ENCODE measurements around the gene DNAJB12.
"Not testable (repeated sequence)": the region's sequence is repeated elsewhere in the genome, so short reads cannot be mapped to it uniquely, and the experiment has no call there.

Gene DNAJB12

DNA sequence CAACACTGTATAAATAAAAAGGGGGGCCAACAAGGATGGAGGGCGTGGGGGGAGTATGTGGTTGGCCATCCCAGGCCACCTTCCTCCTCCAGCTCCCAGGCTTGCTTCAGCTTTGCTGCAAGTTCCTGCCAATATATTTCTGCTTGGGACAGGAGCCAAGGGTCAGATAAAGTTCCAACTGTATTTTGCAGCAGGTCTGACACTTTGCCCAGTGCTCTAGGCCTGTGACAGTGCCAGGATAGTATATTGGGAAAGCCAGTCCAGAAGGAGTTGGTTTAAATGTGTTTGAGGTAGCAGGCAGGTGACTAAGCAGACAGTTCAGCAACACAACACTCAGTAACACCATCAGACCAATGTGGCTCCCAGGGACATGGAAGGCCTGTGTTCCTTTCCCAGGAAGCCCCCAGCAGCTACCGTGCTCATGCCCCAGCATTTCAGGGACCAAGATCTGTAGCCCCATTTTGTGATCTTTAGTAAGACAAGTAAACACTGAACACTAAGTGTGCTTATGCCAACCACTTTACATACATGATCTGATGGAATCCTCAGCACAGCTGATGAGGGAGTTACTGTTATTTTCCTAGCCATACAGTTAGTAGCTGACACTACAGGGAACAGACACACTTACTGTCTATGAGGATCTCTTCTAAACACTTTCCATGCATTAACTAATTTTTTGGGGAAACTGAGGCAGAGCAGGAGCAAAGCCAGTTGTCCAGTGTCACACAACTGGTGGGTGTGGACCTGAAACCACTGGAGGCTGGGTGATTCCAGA is 38.9 kb downstream of the DNAJB12 start:
- DNase-seq = no peak

DNA sequence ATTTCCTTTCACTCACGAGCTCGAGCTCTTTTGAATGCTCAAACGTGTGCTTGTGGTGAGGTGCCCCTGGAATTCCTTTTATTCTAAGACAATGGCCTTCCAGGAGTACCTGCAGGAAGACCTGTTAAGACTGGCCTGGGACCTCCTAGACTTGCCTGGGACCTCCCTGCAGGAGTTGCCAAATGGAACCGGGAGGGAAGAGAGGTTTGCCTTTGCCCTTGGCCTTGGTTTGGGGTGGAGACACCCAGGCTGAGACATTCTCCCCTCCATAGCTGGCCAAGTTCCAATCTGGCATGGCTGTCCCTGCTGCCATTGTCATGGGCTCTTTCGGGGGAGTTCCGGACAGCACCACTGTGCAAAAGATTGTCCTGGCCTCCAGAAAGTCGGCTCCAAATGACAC is 39.7 kb downstream of the DNAJB12 start:
- no peak for DNase-seq

DNA sequence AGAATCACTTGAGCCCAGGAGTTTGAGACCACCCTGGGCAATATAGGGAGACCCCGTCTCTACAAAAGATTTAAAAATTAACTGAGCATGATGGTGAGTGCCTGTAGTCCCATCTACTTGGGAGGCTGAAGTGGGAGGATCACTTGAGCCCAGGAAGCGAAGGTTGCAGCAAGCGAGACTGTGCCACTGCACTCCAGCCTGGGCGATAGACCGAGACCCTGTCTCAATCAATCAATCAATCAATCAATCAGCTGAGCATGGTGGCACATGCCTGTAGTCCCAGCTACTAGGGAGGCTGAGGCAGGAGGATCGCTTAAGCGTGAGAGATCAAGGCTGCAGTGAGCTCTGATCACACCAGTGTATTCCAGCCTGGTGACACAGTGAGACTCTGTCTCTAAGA is 40.5 kb downstream of the DNAJB12 start:
- DNase-seq = no peak

DNA sequence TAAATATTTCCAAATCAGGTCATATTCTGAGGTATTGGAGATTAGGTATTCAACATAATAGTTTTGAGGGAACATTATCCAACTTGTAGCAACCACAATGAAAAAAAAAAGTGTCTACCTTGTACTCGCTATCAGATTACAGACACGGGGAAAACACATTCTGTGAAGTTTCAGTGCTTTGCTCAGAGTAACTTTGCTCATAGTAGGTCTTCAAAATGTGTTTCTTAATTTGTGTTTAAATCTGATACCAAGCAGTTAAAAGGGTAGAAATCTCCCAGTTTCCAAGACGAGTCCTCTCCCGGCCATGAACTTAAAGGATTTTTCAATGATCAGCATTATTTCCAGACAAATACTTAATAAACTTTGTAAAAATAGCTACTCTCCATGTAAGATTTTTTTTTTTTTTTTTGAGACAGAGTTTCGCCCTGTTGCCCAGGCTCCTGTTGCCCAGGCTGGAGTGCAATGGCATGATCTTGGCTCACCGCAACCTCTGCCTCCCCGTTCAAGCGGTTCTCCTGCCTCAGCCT is 41.8 kb downstream of the DNAJB12 start:
- DNase-seq = no peak

DNA sequence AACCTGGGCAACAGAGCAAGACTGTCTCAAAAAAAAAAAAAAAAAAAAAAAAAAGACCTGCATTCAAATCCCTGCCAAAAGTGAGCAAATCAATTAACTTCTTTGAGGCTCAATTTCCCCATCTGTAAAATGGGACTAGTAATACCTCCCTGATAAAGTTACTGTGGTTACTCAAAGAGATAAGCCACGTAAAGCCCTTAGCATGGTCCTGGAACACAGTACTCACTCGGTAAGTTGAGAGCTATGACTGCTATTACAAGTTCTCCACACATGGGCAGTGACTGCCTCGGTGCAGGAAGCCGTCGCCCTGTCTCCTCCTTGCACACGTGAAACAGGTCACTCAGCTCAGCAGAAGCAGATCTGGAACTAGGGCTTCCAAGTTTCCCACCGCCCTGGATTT is 43.1 kb downstream of the DNAJB12 start:
- no peak for DNase-seq

DNA sequence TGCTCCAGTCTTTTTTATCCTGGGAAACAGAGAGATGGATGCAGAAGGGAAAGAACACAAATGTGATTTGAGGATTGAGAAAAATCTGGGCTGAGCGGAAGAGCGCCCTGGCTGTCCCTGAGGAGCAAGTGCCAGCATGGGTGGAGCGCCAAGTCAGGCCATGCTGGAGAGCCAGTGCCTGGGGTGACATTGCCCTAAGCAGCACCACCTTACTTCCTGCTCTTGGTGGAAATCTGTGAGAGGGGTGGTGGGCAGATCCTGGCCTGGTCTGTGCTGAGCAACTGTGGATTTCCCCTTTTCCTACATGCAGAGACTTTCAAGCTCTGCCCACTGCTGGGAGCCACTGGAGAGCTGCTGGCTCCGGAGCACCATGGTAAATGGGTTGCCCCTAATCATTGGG is 44.1 kb downstream of the DNAJB12 start:
- DNase-seq = no peak

DNA sequence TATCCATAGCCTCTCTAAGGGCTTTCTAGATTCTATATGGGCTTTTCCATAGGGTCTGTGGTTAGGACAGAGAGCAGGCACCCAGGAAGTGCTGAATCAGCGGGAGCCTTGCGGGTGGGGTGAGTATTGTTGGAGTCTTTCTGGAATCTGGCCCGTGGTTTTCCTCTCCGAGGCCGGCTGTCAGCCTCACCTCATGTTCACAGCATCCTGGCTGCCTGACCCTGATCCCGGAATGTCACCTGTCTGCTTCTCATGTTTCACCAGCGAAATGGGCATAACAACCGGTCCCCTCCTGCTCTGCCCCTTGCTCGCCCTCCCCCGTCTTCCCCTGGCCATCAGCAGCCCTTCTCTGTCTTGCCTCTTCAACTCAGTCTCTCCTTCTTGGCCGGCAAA is 44.5 kb downstream of the DNAJB12 start:
- DNase-seq = no peak

DNA sequence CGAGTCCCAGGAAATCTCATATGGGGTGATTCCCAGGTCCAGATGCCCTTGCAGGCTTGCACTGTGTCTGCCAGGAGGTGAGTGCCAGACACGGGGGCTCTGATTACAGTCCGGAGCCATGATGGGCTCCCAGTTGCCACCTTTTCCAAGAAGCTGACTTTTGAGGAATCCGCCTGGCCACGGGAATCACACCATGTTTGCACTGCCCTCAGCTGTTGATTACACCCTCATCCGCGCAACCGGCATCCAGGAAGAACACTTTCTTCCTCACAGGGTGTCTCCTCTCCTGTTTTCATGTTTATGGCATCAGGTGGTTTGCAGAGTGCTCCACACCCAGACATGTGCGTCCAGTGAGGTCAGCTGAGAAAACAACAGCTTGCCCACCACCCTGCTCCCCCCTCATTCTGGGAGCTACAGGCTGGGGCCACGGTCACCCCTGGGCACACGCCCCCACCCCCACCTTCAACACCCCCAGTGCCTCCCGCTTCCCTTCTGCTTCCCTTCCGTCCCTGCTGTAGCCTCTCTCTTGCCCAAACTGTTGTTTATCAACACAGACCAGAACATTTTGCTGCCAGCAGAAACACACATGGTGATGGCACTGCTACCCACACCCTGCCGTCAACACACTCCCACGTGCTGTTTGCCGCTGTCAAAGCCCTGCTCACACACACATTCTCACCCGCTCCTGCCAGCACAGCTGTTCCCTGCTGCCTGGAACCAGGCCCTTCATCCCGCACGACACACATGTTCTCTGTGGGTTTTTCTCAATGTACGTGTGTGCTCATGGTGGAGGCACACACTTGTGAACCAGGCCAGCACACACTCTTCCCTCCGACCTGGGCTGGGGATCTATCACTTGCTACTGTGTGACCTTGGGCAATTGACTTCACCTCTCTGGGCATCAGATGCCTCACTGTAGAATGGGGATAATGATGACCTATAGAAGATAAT is 45.2 kb downstream of the DNAJB12 start:
- no peak for DNase-seq

DNA sequence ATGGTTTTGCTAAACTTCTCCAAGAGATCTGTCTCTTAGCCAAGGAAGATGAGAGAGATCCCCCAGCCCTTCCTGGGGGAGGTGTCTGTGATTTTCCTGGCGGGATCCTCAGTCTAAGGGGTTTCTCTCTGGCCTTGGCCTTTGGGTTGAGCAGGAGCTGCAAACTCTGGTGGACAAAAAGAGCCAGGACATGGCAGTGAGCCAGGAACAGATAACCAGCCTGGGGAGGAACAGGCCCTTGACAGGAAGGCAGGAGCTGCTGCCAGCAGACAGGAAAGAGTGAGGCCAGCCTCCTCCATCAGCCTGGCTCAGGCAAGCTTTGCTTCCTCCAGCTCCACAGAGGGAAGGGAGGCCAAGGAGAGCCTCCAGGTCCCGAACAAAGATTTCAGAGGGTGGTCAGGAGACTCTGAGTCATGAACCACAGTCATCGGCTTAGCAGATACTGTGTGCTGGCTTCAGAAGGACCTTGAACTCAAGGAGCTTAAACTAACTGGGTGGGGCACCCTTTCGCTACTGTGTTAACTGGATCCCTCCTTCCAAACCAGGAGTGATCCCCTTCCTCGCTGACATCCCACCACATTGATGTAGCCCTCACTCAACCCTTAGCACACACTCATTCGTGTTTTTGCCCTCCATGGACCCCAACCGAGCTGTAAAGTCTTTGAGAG is 46.3 kb downstream of the DNAJB12 start:
- DNase-seq = no peak

DNA sequence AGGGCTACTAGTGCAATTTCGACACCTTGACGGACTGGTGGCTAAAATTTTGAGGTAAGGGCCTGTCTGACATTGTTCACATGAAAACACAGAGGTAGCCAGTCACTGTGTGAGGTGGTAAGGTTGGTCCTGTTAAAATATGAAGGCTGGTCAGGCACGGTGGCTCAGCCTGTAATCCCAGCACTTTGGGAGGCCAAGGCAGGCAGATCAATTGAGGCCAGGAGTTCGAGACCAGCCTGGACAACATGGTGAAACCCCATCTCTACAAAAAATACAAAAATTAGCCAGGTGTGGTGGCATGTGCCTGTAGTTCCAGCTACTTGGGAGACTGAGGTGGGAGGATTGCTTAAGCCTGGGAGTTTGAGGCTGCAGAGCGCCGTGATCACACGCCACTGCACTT is 47.0 kb downstream of the DNAJB12 start:
- DNase-seq = not testable (repeated sequence)

DNA sequence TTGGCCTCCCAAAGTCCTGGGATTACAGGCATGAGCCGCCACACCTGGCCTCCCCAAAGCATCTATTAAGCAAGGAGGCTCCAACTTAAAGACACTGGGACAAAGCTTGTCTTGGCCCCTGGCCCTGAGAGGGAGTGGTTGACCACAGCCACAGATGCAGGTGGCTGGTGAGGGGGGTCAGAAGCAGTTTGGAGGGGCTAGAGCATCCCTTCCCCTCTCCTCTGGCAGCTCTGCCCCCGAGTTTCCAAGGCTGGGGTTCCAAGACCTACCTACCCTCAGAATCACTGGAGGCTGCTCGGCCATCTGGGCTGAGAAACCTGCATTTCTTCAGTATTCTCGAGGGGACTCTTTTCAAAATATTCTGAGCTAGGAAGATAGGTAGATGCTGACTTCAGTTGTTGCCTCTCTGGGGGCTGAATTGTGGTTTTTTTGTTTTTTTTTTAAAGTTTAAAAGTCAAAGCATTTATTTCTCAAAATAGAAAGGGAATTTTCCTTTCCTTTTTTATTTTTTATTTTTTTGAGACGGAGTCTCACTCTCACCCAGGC is 48.4 kb downstream of the DNAJB12 start:
- no peak for DNase-seq

DNA sequence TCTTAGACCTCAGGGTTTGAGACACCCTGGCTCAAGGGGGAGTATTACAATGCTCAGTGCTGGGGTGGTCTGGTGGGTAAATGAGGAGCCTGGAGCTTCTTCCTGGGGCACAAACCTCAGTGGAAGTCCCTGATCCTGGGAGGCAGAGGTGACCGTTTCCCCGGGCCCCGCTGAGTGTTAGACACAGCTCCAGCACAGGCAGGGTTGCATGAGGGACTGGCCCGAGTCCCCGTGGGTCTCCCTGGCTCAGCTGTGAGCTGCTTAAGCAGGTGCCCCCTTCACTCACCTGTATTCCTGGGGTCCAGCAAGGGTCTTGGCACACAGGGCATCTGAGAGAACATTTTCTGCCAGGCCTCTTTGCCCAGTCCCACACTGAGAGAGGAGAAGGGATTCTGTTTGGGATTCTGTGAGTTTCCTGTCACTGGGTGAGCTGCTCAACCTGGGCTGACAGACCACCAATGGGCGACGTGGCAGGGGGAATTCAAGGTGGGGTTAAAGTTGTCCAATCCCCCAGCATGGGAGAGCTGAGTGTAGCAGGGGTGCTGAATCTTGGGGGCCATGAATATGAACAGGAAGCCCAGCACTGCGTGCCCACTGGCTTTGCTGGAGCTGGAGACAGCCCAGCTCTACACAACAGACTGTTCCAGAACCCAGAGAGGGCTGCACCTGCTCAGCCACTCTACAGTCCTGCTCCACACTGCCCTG is 51.1 kb downstream of the DNAJB12 start:
- DNase-seq = no peak

DNA sequence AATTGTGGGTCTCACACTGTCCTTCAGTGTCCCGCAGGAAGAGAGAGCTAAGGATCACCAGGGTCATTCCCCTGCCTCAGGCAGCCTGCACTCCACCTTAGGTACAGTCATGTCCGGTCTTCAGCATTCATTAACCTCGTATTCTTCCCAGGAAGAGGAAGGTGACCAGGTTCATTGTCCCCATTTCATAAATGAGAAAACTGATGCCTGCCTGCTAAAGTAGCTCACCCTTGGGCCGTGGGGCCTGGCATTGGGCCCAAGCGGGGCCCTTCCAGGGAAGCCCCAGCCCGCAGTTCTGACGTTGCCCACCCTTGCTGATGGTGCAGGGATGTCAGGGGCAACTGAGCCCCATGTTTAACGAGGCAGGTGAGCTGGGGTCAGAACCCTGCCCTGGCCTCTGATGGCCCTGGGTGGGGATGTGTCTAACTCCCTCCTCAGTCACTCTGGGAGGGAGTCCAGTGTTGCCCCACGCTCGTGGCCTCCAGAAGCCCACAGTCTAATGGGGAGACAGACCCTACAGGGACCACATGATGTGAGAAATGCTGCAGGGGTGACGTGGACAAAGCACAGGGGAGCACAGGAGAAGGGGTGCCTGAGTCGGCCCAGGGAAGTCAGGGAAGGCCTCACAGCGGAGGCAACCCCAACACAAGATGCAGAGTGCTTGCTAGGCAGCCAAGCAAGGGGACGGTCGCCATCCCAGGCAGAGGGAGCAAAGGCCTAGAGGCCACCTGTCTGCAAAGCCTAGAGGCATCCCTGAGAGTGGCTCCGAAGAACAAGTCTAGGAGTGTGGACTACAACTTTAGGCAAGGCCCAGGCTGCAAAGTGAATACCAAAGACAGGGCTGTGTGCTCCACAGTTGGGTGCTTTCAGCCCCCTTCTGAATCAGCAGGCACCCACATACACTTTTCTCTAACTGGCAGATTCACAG is 55.9 kb downstream of the DNAJB12 start:
- no peak for DNase-seq

DNA sequence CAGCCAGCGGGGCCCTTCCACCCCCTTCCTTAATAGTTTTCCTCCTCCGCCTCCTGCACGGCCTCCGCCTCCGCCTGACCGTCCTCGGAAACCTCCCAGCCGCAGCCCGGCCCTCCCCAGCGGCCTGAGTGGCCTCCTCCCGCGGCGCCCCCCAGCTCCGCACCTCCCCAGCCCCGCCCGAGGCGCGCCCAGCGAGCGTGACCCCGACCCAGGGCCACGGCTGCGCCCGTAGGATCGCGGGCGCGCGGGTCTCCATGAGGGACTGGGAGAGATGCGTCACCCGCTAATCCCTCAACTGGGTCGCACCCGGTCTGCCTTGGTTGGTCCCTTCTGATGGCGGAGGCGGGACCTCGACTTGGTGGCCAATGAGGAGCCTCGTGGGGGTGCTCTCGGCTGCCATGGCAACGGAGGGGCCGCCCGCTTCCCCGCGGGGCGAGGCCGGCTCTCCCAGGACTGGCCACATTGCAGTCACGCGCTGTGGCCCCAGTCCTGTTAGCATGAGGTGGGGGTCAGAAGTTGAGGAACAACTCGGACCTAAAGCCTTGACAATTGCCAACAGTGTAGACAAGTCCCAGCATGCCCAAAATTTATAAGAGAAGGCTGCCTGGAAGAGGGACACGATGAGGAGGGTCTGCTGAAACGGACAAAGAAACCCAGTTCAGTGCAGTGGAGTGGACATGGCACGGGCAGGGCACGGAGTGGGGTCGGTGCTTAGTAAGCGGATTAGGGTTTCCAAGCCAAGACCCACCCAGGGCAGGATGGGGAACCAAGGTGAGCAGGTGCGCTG is 56.7 kb downstream of the DNAJB12 start:
- DNase-seq = peak; percentile 74

DNA sequence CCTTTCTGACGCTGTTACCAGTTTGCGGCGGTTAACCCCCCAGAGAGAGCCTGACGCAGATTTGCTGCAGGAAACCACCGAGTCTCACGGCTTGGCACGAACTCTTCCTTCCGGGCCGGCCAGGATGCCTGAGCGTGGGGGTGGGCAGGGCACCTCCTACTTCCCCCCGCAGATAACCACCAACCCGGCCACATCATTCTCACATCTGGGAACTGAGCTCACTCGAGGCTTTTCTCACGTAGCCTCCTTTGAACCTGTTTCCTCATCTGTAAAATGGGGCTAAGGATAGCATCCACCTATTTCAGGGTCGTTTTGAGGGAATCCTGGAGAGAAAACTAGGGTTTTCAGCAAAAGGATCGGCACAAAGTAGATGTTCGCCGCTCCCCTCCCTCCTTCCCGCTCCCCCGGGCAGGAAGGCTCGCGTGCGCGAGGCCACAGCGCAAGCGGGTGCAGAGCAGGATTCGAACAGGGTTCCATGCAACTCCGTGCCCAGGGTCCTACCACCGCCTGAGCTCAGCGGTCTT is 57.4 kb downstream of the DNAJB12 start:
- DNase-seq = peak; percentile 71

DNA sequence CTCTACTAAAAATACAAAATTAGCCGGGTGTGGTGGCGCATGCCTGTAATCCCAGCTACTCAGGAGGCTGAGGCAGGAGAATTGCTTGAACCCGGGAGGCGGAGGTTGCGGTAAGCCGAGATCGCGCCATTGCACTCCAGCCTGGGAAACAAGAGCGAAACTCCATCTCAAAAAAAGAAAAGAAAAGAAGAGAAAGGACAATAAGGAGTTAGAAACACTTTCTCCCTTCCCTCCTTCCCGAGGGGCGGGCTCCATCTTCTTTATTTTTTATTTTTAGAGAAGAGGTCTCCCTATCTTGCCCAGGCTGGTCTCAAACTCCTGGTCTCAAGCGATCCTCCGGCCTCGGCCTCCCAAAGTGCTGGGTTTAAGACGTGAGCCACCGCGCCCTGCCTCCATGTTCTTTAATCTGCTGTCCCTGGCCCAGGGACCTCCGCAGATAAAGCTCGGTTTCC is 57.9 kb downstream of the DNAJB12 start:
- not testable (repeated sequence) for DNase-seq

DNA sequence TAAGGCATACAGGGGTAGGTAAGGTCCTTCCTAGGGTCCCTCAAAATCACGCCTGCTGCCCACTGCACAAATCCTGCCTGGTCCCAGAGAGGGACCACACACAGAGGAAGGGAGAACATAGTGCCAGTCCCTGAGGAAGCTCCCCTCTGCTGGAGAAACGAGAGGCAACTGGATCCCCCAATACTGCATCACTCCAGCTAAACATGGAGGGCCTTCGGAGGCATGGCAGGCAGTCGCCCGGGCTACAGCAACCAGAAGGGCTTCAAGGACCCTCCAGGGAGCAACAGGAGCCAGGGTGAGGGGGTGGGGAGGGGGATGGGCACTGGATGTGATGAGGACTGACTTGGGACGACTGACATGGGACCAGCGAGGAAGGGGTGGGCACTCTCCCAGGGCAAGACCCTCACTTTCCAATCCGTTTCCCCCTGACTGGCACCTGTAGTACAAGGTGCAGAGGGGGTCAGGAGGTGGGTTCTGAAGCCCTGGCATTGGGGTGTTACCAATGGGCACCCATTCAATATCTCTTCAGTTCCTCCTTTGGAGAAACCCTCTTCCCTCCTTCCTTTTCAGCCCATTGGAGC is 59.3 kb downstream of the DNAJB12 start:
- no peak for DNase-seq

DNA sequence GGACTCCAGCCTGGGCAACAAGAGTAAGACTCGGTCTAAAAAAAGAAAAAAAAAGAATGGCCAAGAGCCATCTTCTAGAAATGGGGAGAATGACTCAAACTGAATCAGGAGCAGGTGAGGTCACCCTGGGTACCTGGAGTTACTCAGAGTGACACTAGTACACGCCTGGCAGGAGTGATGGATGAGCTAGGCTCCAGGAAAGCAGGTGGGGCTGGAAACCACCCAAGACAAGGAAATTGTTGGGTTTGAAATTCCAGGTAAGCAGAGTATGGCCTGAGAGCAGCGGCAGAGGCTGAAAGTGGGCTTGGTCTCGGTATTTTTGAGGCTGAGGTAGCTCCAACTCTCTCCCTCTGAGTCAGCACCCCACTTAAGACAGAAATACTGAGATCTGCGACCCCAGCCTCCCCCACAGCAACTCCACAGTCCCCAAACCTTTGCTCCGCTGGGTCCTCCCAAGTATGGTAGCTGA is 62.5 kb downstream of the DNAJB12 start:
- DNase-seq = no peak

DNA sequence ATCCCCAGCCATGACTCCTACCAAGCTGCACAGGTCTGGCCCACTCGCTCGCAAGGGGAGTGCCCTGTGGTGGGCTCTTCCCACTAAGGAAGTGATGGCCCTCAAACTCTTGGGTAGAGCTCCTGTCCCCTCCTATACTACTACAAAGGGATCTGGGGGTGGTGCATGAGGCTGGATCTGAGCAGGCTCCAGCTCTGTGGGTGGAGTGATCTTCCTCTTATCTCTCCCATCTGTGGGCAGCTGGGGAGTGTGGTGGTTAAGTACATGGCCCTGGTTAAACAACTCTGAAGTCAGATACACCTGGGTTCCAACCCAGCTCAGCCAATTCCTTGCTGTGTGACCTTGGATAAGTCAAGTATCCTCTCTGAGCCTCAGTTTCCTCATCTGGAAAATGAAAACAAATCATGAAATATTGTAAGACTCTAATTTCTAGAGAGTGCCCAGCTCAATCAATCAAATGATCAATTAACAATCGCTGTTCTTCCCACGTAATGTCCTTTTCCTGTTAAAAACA is 63.6 kb downstream of the DNAJB12 start:
- no peak for DNase-seq
